GM18951 (cell line): ENCODE measurements around the gene HTR1E.
"Not testable (repeated sequence)": the region's sequence is repeated elsewhere in the genome, so short reads cannot be mapped to it uniquely, and the experiment has no call there.

Experiments
- POLR2A ChIP-seq: IDR thresholded peaks from 4 replicates; pipeline ENCODE4 v1.6.1; 2011; ENCODE audit warnings: mild to moderate bottlenecking; ENCODE audit not compliant: insufficient read length, insufficient read depth; ENCODE audit errors: extremely low read depth
- in situ Hi-C: fragments of 300-500 bp; cut with MboI; formaldehyde crosslinking; loops from one replicate; pipeline ENCODE4 v1.12.0; 2022; ENCODE audit warnings: low sequenced_read_pairs, mixed read lengths, inconsistent platforms; ENCODE audit not compliant: unreplicated experiment

Gene HTR1E

GRCh38 chr6:86937219-86938079 is at the start of gene HTR1E:
HTR1E (plus strand) TSS chr6:86937528; CDS start chr6:87015335, 77,807 bp downstream.
- in situ Hi-C loops: no loop called here
- no peak for TF ChIP-seq POLR2A

DNA sequence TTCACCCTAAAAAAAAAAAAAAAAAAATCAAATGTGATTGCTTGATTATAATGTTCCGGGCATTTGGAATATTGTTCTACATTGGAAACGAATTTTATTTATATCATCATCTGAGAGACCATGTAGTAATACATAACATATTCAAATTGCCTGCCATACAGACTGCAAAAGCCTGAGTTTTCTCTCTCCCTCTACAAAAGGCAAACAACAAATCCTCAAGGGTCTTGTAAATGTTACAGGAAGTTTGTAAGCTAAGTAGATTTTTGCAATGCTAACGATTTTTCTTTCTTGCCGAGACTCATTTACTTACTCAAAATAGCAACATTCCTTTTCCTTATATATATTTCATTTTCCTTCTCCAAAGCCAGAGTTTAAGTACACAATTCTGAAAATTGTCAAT is 49.0 kb upstream of the HTR1E start:
- in situ Hi-C loops: no loop called here

DNA sequence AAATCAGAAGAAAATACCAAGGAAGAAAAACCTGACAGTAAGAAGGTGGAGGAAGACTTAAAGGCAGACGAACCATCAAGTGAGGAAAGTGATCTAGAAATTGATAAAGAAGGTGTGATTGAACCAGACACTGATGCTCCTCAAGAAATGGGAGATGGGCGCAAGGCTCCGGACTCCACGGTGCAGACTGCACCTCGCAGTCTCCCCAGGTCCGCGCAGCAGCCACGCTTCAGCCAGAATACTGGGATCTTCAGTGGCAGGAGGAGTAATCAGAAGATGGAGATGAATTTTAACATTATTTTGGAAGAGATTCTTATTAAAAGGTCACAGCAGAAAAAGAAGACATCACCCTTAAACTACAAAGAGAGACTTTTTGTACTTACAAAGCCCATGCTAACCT is 40.1 kb upstream of the HTR1E start:
- in situ Hi-C loops: not testable (repeated sequence)

More for the DNA sequence above, 49.0 kb upstream of the HTR1E start:
- no peak for TF ChIP-seq POLR2A

DNA sequence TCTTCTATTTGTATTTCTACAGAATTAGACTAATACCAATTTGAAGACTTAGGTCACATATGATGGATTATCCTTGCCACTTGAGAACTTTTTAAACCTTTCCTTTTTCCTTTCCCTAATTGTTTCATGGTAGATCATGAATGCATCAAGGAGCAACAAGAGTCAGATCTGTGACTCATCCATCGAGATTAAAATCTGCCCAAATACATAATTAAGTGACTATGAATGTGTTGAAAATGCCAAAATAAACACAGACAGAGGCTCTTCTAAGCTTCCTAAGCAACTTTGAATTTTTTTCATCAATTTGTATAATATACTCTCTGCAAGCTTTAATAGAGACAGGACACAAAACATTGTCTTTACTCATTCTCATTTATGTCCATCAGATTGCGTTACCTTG is 23.5 kb upstream of the HTR1E start:
- in situ Hi-C loops: no loop called here
- no peak for TF ChIP-seq POLR2A

GRCh38 chr6:86916393-86916792 is 20.9 kb upstream of the HTR1E start:
- no peak for TF ChIP-seq POLR2A
- in situ Hi-C loops: no loop called here

DNA sequence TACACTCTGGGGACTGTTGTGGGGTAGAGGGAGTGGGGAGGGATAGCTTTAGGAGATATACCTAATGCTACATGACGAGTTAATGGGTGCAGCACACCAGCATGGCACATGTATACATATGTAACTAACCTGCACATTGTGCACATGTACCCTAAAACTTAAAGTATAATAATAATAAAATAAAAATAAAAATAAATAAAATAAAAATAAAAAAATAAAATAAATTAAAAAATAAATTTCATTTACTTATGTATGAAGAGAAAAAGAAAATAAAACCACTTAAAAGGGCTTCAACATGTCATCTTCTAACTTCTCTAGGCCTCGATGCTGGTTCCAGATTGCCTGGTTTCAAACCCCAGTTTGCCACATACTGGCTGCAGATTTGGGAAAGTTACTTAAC is 10.2 kb upstream of the HTR1E start:
- in situ Hi-C loops: not testable (repeated sequence)

- in situ Hi-C loops: not testable (repeated sequence)
Observed at GRCh38 chr6:86927859-86928258, 9.5 kb upstream of the HTR1E start.

DNA sequence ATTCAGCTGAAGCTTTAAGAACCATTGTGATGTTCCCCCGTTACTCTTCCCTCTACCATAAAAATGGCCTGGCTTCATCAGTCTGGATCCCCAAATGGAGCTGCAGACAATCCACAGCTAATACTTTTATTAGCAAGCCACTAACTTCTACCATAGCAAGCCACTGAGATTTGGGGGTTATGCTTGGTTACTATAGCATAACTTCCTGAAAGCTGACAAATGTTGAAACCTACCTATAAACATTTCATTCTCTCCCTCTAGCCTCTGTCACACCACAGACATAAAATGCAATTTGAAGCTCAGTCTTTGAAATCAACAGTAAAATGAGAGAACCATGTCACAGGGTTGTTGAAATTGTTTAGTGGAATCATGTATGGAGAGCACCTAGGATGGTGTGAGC is 3.0 kb upstream of the HTR1E start:
- in situ Hi-C loops: no loop called here

DNA sequence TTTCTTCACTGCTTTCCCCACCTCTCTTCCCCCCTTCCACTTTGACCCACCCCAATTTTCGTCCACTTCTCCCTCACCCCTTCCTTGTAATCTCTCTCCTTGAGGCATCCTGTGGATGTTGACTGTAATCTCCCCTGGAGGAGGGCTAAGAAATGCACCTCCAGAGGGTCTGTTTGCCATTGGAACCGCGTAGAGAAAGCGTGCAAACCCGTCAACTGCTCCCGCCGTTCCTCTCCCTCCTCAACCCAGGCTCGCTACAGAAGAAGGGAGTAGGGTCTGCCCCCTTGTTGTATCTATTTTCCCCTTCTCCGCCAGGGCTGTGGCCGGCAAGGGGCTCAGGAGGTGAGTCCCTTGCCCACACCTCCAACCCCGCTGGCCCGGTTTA is 502 bp upstream of the HTR1E start:
- TF ChIP-seq POLR2A: no peak
- in situ Hi-C loops: no loop called here

More for the DNA sequence above, 3.0 kb upstream of the HTR1E start:
- no peak for TF ChIP-seq POLR2A

DNA sequence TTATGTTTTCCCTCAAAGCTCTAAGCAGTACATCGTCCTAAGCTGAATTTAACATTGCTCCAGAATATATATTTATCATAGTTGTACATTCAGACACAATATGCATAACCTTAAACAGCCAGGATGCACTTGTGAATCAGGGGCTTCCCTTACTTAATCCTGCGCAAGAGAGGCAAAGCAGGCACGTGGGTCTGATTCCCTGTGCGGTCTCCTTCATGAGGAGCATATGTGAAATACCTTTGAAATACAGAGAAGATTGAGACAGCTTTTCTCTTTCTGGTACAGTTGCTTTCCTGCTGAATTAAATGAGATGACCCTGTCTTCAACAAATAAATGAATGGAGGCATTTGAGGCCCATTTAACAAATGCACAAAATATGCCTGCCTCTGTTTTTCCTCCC is 1.5 kb downstream of the HTR1E start:
- TF ChIP-seq POLR2A: no peak
- in situ Hi-C loops: no loop called here

DNA sequence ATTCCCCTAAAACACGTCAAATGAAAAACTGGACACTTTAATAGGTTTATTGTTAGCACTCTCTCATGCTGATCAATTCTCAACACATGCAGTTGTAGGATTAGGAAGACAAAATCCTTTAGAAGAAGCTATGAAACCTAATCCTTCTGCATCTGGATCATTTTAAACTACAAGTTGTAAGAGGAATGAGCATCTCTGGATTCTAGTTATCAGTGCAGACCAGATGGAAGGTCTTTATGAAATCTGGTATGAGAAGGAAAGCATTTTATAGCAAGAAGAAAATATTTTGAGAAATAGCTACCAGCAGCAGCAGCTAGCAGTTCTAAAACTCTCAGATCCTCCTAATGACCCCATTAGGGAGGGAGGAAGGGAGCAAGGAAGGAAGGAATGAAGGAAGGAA is 4.1 kb downstream of the HTR1E start:
- in situ Hi-C loops: no loop called here
- no peak for TF ChIP-seq POLR2A

GRCh38 chr6:86942769-86943516 is 5.6 kb downstream of the HTR1E start:
- no peak for TF ChIP-seq POLR2A
- in situ Hi-C loops: no loop called here

DNA sequence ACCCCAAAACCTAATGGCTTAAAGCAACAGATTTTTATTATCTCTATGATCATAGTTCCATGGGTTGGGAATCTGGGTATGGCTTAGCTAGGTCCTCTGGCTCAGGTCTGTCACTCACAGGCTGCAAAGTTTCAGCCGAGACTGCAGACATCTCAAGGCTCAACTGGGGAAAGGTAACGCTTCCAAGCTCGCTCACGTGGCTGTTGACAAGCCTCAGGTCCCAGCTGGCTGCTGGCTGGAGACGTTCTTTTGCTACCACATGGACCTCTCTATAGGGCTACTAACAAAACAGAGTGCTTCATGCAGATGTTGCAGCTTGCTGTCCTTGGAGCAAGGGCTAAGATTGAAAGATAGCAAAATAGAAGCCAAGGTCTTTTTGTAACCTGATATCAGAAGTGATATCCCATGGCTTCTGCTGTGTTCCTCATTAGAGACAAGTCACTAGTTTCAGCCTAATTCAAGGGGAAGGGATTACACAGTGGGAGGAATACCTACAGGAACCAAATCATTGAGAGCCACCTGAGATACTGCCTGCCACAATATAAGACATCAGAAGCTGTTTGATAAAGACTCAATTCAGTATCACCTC is 6.6 kb downstream of the HTR1E start:
- in situ Hi-C loops: no loop called here
- TF ChIP-seq POLR2A: no peak

DNA sequence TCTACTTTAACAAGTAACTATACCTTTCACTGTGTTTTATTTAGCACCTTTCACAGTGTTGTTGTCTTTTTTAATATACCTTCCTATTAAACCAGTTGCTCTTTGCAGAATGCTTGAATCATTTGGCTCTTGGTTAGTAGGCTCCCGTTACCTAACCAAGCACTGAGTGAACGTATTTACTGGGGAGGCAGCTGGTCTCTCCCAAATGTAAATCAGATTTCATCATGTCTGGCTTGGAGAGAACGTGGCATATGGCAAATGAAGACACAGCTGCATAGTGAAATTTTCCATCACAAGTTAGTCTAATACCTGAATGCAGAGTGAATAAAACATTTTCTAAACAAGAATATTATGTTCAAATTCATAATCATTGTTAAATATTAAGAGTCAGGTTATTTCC is 12.4 kb downstream of the HTR1E start:
- in situ Hi-C loops: no loop called here
- TF ChIP-seq POLR2A: no peak
